H1 (cell line): ENCODE measurements around the gene CHD5. TPM values are rescaled to one million over a fixed set of nuclear protein-coding genes. Genes with fewer than 3 reads are reported as not detected.
A peak's percentile ranks its signal among the peaks of the same experiment; 100 is the strongest.

Source experiments
- CTCF ChIA-PET: fragments of 300-600 bp; sonication (Branson Sonifier 250); formaldehyde crosslinking; loops from one replicate; lab custom pipeline; 2021; ENCODE audit not compliant: partially characterized antibody; lab: Charles Lee
- POLR2A ChIA-PET: fragments of 300-600 bp; sonication (Branson Sonifier 250); formaldehyde crosslinking; loops from one replicate; lab custom pipeline; 2021; ENCODE audit warnings: inconsistent platforms; ENCODE audit not compliant: partially characterized antibody; lab: Charles Lee
- DNase-seq, 2 experiments: peaks; one replicate each; pipeline versions ENCODE4 v3.0.0 to v3.0.0-alpha.2; 2010 to 2022; ENCODE audit warnings: low spot score in 2 of 2, low read depth in 1 of 2, mixed read lengths in 1 of 2
- FAIRE-seq: peaks from 2 replicates; lab custom pipeline; 2011; peaks lifted over from hg19 to GRCh38; lab: Jason Lieb, UNC
- H2AFZ ChIP-seq: 2 replicates; pipeline ENCODE4 v1.8.1; 2012; ENCODE audit warnings: low read length, inconsistent platforms
- H2AK5ac ChIP-seq: 2 replicates; pipeline ENCODE4 v1.6.1; 2013; ENCODE audit warnings: low read depth, low read length
- H2BK120ac ChIP-seq: replicated peaks from 2 replicates; pipeline ENCODE3; 2013; ENCODE audit warnings: low read depth, low read length, inconsistent platforms
- H2BK12ac ChIP-seq: 2 replicates; pipeline ENCODE4 v1.6.1; 2013; ENCODE audit warnings: low read depth, low read length
- H2BK15ac ChIP-seq: 2 replicates; pipeline ENCODE4 v1.6.1; 2013; ENCODE audit warnings: low read length
- H2BK20ac ChIP-seq: 2 replicates; pipeline ENCODE4 v1.6.1; 2013; ENCODE audit warnings: low read length
- H2BK5ac ChIP-seq: 2 replicates; pipeline ENCODE4 v1.6.1; 2013; ENCODE audit warnings: low read depth, low read length
- H3K14ac ChIP-seq: 2 replicates; pipeline ENCODE4 v1.6.1; 2013; ENCODE audit warnings: inconsistent platforms; ENCODE audit not compliant: insufficient read length
- H3K18ac ChIP-seq: 2 replicates; pipeline ENCODE4 v1.6.1; 2013; ENCODE audit warnings: low read length; ENCODE audit errors: extremely low read depth
- H3K23ac ChIP-seq: 2 replicates; pipeline ENCODE4 v1.6.1; 2013; ENCODE audit warnings: inconsistent platforms; ENCODE audit not compliant: insufficient read length
- H3K23me2 ChIP-seq: 2 replicates; pipeline ENCODE4 v1.6.1; 2013; ENCODE audit warnings: low read depth, low read length
- H3K27ac ChIP-seq: 2 replicates; pipeline ENCODE4 v1.6.1; 2011; ENCODE audit warnings: low read depth, low read length, inconsistent platforms
- H3K27me3 ChIP-seq, 4 experiments: replicated peaks in 1 of 4; 1 replicate in 1 of 4; 2 replicates in 3 of 4; pipeline versions ENCODE4 v1.6.1 to v1.8.1; 2011 to 2013; ENCODE audit warnings: low read length in 3 of 4, mild to moderate bottlenecking in 3 of 4, inconsistent platforms in 2 of 4, mixed read lengths in 2 of 4, moderate library complexity in 1 of 4; ENCODE audit not compliant: control insufficient read depth in 3 of 4, insufficient read depth in 3 of 4; ENCODE audit errors: extremely low read depth in 1 of 4
- H3K36me3 ChIP-seq, 4 experiments: 2 replicates each; pipeline versions ENCODE4 v1.6.1 to v1.8.1; 2011 to 2013; ENCODE audit warnings: mild to moderate bottlenecking in 4 of 4, low read length in 3 of 4, moderate library complexity in 2 of 4, control low read depth in 1 of 4, inconsistent platforms in 1 of 4; ENCODE audit not compliant: insufficient read depth in 4 of 4, control insufficient read depth in 2 of 4
- H3K4ac ChIP-seq: replicated peaks from 2 replicates; pipeline ENCODE3; 2013; ENCODE audit warnings: low read length, low read depth, mixed read lengths, inconsistent platforms; ENCODE audit not compliant: insufficient read length
- H3K4me1 ChIP-seq, 4 experiments: replicated peaks in 1 of 4; 1 replicate in 1 of 4; 2 replicates in 3 of 4; pipeline versions ENCODE4 v1.6.1 to v1.8.1; 2011 to 2013; ENCODE audit warnings: low read length in 3 of 4, inconsistent platforms in 2 of 4, mixed read lengths in 1 of 4; ENCODE audit not compliant: insufficient read depth in 4 of 4, control insufficient read depth in 3 of 4
- H3K4me2 ChIP-seq, 2 experiments: 2 replicates each; pipeline versions ENCODE4 v1.6.1 to v1.8.1; 2011 to 2013; ENCODE audit warnings: low read depth in 2 of 2, low read length in 2 of 2, control low read depth in 1 of 2, inconsistent platforms in 1 of 2, mild to moderate bottlenecking in 1 of 2; ENCODE audit not compliant: insufficient read depth in 1 of 2
- H3K4me3 ChIP-seq, 4 experiments: fragments of 200-600, 300-600 bp in 1 of 4; sonication (generic), shearing (Covaris generic), sonication (Bioruptor Twin) in 1 of 4; 2 replicates each; pipeline versions ENCODE4 v1.5.1 to v1.8.1; 2011 to 2016; ENCODE audit warnings: low read length in 4 of 4, low read depth in 3 of 4, control low read depth in 2 of 4, inconsistent platforms in 2 of 4, mild to moderate bottlenecking in 2 of 4, mixed read lengths in 1 of 4, moderate library complexity in 1 of 4; ENCODE audit not compliant: insufficient read depth in 2 of 4; ENCODE audit errors: extremely low read depth in 1 of 4
- H3K56ac ChIP-seq: replicated peaks from 2 replicates; pipeline ENCODE3; 2013; ENCODE audit warnings: low read depth, mild to moderate bottlenecking, mixed read lengths, low read length, inconsistent platforms; ENCODE audit not compliant: insufficient read length
- H3K79me1 ChIP-seq: 2 replicates; pipeline ENCODE4 v1.6.1; 2013; ENCODE audit warnings: low read depth, low read length, control low read depth
- H3K79me2 ChIP-seq, 2 experiments: 2 replicates each; pipeline versions ENCODE4 v1.6.1 to v1.8.1; 2012 to 2013; ENCODE audit warnings: low read length in 2 of 2, mild to moderate bottlenecking in 2 of 2, inconsistent platforms in 1 of 2; ENCODE audit not compliant: insufficient read depth in 2 of 2, control insufficient read depth in 1 of 2
- H3K9ac ChIP-seq, 4 experiments: replicated peaks in 1 of 4; 1 replicate in 1 of 4; 2 replicates in 3 of 4; pipeline versions ENCODE4 v1.6.1 to v1.8.1; 2011 to 2013; ENCODE audit warnings: low read depth in 3 of 4, low read length in 3 of 4, control low read depth in 2 of 4, mild to moderate bottlenecking in 2 of 4, moderate library complexity in 2 of 4, inconsistent platforms in 1 of 4; ENCODE audit errors: extremely low read depth in 1 of 4
- H3K9me3 ChIP-seq, 2 experiments: 2 replicates each; pipeline versions ENCODE4 v1.6.1 to v1.8.1; 2012 to 2013; ENCODE audit warnings: mild to moderate bottlenecking in 2 of 2, moderate library complexity in 2 of 2, control low read depth in 1 of 2, inconsistent platforms in 1 of 2, low read depth in 1 of 2, low read length in 1 of 2, mixed read lengths in 1 of 2; ENCODE audit not compliant: insufficient read depth in 2 of 2
- H4K20me1 ChIP-seq, 2 experiments: replicated peaks in 1 of 2; 2 replicates each; pipeline versions ENCODE3 to v1.8.1; 2011 to 2013; ENCODE audit warnings: inconsistent platforms in 2 of 2, low read length in 2 of 2, mild to moderate bottlenecking in 1 of 2; ENCODE audit not compliant: insufficient read depth in 2 of 2, control insufficient read depth in 1 of 2
- H4K5ac ChIP-seq: 2 replicates; pipeline ENCODE4 v1.6.1; 2013; ENCODE audit warnings: low read length, low read depth, mixed read lengths, inconsistent platforms; ENCODE audit not compliant: insufficient read length
- H4K8ac ChIP-seq: 2 replicates; pipeline ENCODE4 v1.8.0; 2013; ENCODE audit warnings: mild to moderate bottlenecking, moderate library complexity, low read length, inconsistent platforms; ENCODE audit not compliant: insufficient read depth; ENCODE audit errors: extremely low read depth
- H4K91ac ChIP-seq: replicated peaks from 2 replicates; pipeline ENCODE3; 2013; ENCODE audit warnings: low read length, mixed read lengths, inconsistent platforms; ENCODE audit not compliant: insufficient read length
- MAFK ChIP-seq: IDR thresholded peaks from 2 replicates; pipeline ENCODE4 v1.6.1; 2012; ENCODE audit warnings: low read depth, mild to moderate bottlenecking, improper control_type of control experiment, low read length
- MAX ChIP-seq: IDR thresholded peaks from 2 replicates; pipeline ENCODE4 v1.6.1; 2012; ENCODE audit warnings: inconsistent platforms
- YY1 ChIP-seq: IDR thresholded peaks from 2 replicates; pipeline ENCODE4 v1.6.1; 2011; ENCODE audit warnings: low read depth, mild to moderate bottlenecking, low read length
- WGBS, 2 experiments: shearing (Covaris generic) in 1 of 2; methylation state at CpG; one replicate each; pipeline versions ENCODE4 v1.1.6 to v1.1.7; 2013 to 2015; ENCODE audit warnings: low lambda C conversion rate in 2 of 2, mixed read lengths in 2 of 2, inconsistent platforms in 1 of 2, low coverage in 1 of 2, missing lambda C conversion rate in 1 of 2; ENCODE audit not compliant: insufficient replicate concordance in 2 of 2, insufficient coverage in 1 of 2, insufficient read length in 1 of 2; ENCODE audit errors: extremely low coverage in 1 of 2, missing lambda C conversion rate in 1 of 2; 5-methylcytosine and 5-hydroxymethylcytosine counted together
- polyA plus RNA-seq, 7 experiments: library from polyadenylated mRNA; depleted of rRNA in 3 of 7; stranded (reverse) in 5 of 7; unstranded in 2 of 7; fragments of >200 nt in 5 of 7; fragments of 200-250 nt in 2 of 7; gene quantifications; 1 replicate in 5 of 7; 2 replicates in 1 of 7; 4 replicates in 1 of 7; pipeline versions ENCODE4 v1.2.1 to v1.2.3, GENCODE V29; 2011 to 2013; ENCODE audit warnings: missing spikeins in 2 of 7, mixed read lengths in 2 of 7
- total RNA-seq: library from RNA; stranded (reverse); fragmentation: NEBNext Ultra II Directional; extraction: Animal tissue kit (Norgen Biotek cat#: 25700); gene quantifications from 2 replicates; pipeline ENCODE4 v1.2.1, GENCODE V29; 2021
- TF ChIP-seq, protein P1 (sequence below), 3 experiments: IDR thresholded peaks; 1 replicate in 2 of 3; 2 replicates in 1 of 3; pipeline versions ENCODE4 v1.5.1 to v1.6.1; 2011; ENCODE audit warnings: low read length in 3 of 3, mild to moderate bottlenecking in 3 of 3, inconsistent platforms in 2 of 3, low read depth in 1 of 3, moderate library complexity in 1 of 3; ENCODE audit not compliant: insufficient read depth in 1 of 3; ENCODE audit errors: control extremely low read depth in 1 of 3

Gene CHD5
- total and polyA plus RNA-seq, 2 of the 8 experiments (the other 6 are each of a cell fraction or from before 2014, with no cell fraction given), result 0.42 to 1.8 TPM

DNA sequence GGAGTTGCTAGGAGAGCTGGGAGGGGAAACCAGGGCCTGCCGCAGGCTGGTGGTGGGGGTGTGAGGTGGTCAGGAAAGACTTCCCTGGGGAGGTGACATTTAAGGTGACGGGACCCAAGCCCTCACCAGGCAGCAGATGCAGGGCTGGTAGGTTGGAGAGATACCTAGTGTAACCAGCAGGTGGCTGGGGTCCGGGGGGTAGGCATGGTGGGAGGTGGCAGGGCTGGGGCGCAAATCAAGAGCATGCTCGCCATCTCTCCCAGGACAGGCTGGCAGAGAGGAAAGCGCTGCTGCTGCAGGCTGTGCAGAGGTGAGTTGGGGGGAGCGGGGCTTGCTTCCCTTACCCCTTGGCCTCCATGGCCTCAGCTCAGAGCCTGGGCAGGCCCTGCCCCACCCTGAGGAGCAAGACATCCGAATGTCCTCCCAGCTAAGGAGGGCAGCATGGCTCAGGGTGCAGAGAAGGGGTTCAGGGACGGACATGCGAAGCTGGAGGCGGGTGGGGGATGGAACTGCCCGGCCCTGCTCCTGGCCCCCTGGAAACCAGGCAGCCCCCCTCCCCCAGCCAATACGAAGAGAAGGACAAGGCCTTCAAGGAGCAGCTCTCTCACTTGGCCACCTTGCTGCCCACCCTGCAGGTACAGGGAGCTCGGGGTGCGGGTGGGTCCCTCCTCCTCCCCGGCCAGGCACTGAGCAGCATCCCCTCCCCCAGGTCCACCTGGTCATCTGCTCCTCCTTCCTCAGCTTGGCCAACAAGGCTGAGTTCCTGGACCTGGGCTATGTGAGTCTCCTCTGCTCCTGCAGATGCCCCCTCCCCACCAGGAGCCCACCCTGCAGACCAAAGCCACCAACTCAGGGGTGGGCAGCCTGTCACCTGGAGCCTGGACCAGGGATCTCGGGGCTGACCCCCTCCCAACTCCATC, 29.8 kb upstream of the CHD5 start:
- WGBS, 2 experiments, result 78% methylated on average over 16 of the region's 17 CpGs; no CpG with 5 or more reads in 1 of the 2 experiments
- Histone ChIP-seq H3K23ac (no peak overlapping the region), H3K9me3 (no peaks in the 10 kb centered on the region), H2BK12ac (0 out of 2 replicates have a peak overlapping the region, but pooled peaks have one; percentile 1), H2BK20ac (no peak overlapping the region), H4K91ac (peak overlapping the region; percentile 72), H4K20me1 (peaks cover 0 to 7% of the 10 kb centered on the region in 2 experiments), H3K18ac (peak overlapping the region; percentile 19; the same call in 1 of the 2 replicates), H3K36me3 (no peaks in the 10 kb centered on the region), H3K23me2 (peaks cover 20% of the 10 kb centered on the region; the same call in 1 of the 2 replicates), H4K5ac (no peak overlapping the region), H2BK120ac (no peak overlapping the region), H2AK5ac (no peak overlapping the region), H3K4ac (peak overlapping the region; percentile 87), H3K14ac (no peak overlapping the region), H2AFZ (0 out of 2 replicates have a peak overlapping the region, but pooled peaks have one; percentile 14), H3K4me2 (peak overlapping the region; percentile 57 to 99), H3K9ac (no peak overlapping the region; a peak in 1 of 7 replicates), H3K79me1 (no peaks in the 10 kb centered on the region), H3K4me3 (peak overlapping the region; percentile 12 to 58 (median 34); a peak in 6 of 8 replicates), H3K4me1 (peaks cover 0 to 31% (median 24%) of the 10 kb centered on the region in 4 experiments; a peak in 6 of 7 replicates), H2BK5ac (no peak overlapping the region), H2BK15ac (peak overlapping the region; percentile 81; the same call in 1 of the 2 replicates), H3K27me3 (peaks cover 1 to 52% (median 40%) of the 10 kb centered on the region in 4 experiments), H4K8ac (no peak overlapping the region), H3K27ac (no peak overlapping the region), H3K56ac (no peak overlapping the region), H3K79me2 (no peaks in the 10 kb centered on the region)
- POLR2A ChIA-PET, result interaction anchor here (0.7 to 4.0 kb wide), 13 partner anchors 10 to 42 kb away, joined by 3 to 28 read pairs (median 4); partner anchors contain the start of genes HES3, ICMT and RPL22
- CTCF ChIA-PET, result interaction anchor here (0.6 to 17.1 kb wide), 15 partner anchors 9 to 204 kb away, joined by 3 to 353 read pairs (median 4); partner anchors contain the start of genes HES3, ICMT and RPL22
- FAIRE-seq (no peak), DNase-seq (peak in 1 of 2 experiments; percentile 70)
- TF ChIP-seq, protein P1, sequence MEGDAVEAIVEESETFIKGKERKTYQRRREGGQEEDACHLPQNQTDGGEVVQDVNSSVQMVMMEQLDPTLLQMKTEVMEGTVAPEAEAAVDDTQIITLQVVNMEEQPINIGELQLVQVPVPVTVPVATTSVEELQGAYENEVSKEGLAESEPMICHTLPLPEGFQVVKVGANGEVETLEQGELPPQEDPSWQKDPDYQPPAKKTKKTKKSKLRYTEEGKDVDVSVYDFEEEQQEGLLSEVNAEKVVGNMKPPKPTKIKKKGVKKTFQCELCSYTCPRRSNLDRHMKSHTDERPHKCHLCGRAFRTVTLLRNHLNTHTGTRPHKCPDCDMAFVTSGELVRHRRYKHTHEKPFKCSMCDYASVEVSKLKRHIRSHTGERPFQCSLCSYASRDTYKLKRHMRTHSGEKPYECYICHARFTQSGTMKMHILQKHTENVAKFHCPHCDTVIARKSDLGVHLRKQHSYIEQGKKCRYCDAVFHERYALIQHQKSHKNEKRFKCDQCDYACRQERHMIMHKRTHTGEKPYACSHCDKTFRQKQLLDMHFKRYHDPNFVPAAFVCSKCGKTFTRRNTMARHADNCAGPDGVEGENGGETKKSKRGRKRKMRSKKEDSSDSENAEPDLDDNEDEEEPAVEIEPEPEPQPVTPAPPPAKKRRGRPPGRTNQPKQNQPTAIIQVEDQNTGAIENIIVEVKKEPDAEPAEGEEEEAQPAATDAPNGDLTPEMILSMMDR (IDR thresholded peaks at IDR 0.05; ENCODE audit: control extremely low read depth in 1 of 3, insufficient read depth in 1 of 3, low read depth in 1 of 3, low read length in 3 of 3), result peak in 2 of 3 experiments; percentile 36 to 47; a peak in 3 of 4 replicates
- TF ChIP-seq YY1, result 0 out of 2 replicates have a peak, but pooled peaks have one; percentile 1
- no peak for TF ChIP-seq MAFK
- 0 out of 2 replicates have a peak, but pooled peaks have one; percentile 8 for TF ChIP-seq MAX
